GM12864 (cell line): ENCODE measurements around the gene NHSL1.

Experiments
- DNase-seq: peaks from one replicate; pipeline ENCODE4 v3.0.0-alpha.2; 2011; ENCODE audit warnings: low read depth
- H3K4me3 ChIP-seq: 2 replicates; pipeline ENCODE4 v1.5.1; 2011; ENCODE audit warnings: mild to moderate bottlenecking, low read depth, low read length, control low read depth
- CTCF ChIP-seq: IDR thresholded peaks from 2 replicates; pipeline ENCODE4 v1.5.1; 2011; ENCODE audit warnings: low read depth, mild to moderate bottlenecking, moderate library complexity, low read length, control low read depth, inconsistent platforms; ENCODE audit errors: missing control alignments

Gene NHSL1

GRCh38 chr6:138372711-138373463, 126.4 kb downstream of the NHSL1 start:
- no peak for TF ChIP-seq CTCF
- H3K4me3 ChIP-seq, result no peak overlapping the region
- no peak for DNase-seq
